HG03064 (cell line): ENCODE measurements around the gene TTLL10.
"Not testable (repeated sequence)": the region's sequence is repeated elsewhere in the genome, so short reads cannot be mapped to it uniquely, and the experiment has no call there.

Source experiments
- ATAC-seq: cut with Tn5 transposase; IDR thresholded peaks from one replicate; pipeline ENCODE4 v1.9.1; 2021; ENCODE audit warnings: low read depth; ENCODE audit not compliant: unreplicated experiment

Gene TTLL10

GRCh38 chr1:1140673-1141072 lies 33.0 kb upstream of the TTLL10 start:
- ATAC-seq, result no peak

GRCh38 chr1:1141244-1141910 lies 32.3 kb upstream of the TTLL10 start:
- ATAC-seq, result no peak

GRCh38 chr1:1141911-1142250 lies 31.8 kb upstream of the TTLL10 start:
- no peak for ATAC-seq

GRCh38 chr1:1142352-1142751 lies 31.3 kb upstream of the TTLL10 start:
- ATAC-seq, result not testable (repeated sequence)

GRCh38 chr1:1142844-1143243 lies 30.8 kb upstream of the TTLL10 start:
- no peak for ATAC-seq

- no peak for ATAC-seq
Measured at GRCh38 chr1:1143636-1144035, 30.0 kb upstream of the TTLL10 start.

- no peak for ATAC-seq
Measured at GRCh38 chr1:1144122-1144842, 29.4 kb upstream of the TTLL10 start.

GRCh38 chr1:1144843-1145546 lies 28.7 kb upstream of the TTLL10 start:
- ATAC-seq, result no peak

- ATAC-seq, result no peak
Measured at GRCh38 chr1:1145547-1145914, 28.1 kb upstream of the TTLL10 start.

GRCh38 chr1:1146026-1146425 lies 27.7 kb upstream of the TTLL10 start:
- ATAC-seq, result no peak

- no peak for ATAC-seq
Measured at GRCh38 chr1:1146596-1146995, 27.1 kb upstream of the TTLL10 start.

- ATAC-seq, result no peak
Measured at GRCh38 chr1:1148061-1148460, 25.6 kb upstream of the TTLL10 start.

- no peak for ATAC-seq
Measured at GRCh38 chr1:1148569-1148968, 25.1 kb upstream of the TTLL10 start.

GRCh38 chr1:1149416-1149815 lies 24.3 kb upstream of the TTLL10 start:
- ATAC-seq, result no peak

- ATAC-seq, result no peak
Measured at GRCh38 chr1:1150100-1150499, 23.6 kb upstream of the TTLL10 start.

- no peak for ATAC-seq
Measured at GRCh38 chr1:1151306-1151705, 22.4 kb upstream of the TTLL10 start.

- not testable (repeated sequence) for ATAC-seq
Measured at GRCh38 chr1:1152431-1152830, 21.2 kb upstream of the TTLL10 start.

GRCh38 chr1:1153215-1153614 lies 20.5 kb upstream of the TTLL10 start:
- ATAC-seq, result not testable (repeated sequence)

GRCh38 chr1:1153874-1154273 lies 19.8 kb upstream of the TTLL10 start:
- ATAC-seq, result no peak

GRCh38 chr1:1155258-1155657 lies 18.4 kb upstream of the TTLL10 start:
- no peak for ATAC-seq

GRCh38 chr1:1156140-1157032 lies 17.3 kb upstream of the TTLL10 start:
- no peak for ATAC-seq
